NOMO-1 (cell line): ENCODE measurements around the gene PLCL1.

Source experiments
- DNase-seq, 2 experiments: peaks; one replicate each; lab custom pipeline; 2025; ENCODE audit not compliant: unreplicated experiment in 2 of 2; lab: John Stamatoyannopoulos, UW

The PLCL1 gene

DNA sequence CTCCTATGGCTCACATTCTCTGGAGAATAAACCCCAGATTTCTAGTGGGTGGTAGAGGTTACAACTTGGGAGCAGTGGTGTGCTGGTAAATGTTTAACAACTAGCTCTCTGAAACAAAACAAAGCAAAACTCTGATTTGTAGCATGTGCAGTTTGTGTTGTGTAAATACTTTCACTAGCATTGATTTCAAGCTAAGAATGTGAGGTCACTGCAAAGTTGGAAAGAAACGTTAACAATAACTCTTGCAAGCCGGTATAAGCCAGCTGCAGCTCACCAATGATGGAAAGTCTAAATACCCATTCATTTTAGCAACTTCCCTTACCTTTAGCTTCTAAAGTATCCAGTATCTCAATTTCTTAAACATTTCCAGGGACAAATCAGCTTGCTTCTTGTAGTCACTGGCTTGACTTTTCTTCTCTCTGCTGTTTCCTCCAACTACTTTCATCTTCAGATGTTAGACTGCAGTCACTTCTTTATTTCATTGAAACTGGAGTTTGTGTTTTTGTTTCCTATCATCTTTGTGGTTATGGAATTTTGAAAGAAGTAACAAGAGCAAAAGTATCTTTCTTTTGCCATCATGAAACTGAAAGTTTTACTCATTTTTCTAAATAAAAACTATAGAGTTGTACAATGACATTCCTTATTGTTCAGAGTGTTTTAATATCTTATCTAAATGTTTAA, 140.2 kb downstream of the PLCL1 start:
- DNase-seq = no peak

DNA sequence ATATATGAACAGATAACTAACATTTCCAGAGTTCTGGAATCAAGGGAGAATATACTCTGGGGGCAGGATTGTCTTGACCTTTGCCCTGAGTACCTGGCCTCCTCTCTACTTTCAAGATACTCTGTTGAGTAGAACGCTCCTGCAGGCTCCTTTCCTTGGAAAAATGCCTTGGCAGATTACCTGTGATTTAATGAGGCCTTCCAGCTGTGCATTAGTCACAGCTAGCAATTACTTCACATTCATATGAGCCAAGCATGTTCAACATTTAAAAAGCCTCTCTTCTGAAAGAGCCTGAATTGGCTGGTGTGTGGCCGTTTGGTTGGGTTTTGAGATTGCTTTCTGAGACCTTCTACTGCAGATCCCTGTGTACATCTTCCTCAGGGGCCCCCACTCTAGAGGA, 142.2 kb downstream of the PLCL1 start:
- no peak for DNase-seq

DNA sequence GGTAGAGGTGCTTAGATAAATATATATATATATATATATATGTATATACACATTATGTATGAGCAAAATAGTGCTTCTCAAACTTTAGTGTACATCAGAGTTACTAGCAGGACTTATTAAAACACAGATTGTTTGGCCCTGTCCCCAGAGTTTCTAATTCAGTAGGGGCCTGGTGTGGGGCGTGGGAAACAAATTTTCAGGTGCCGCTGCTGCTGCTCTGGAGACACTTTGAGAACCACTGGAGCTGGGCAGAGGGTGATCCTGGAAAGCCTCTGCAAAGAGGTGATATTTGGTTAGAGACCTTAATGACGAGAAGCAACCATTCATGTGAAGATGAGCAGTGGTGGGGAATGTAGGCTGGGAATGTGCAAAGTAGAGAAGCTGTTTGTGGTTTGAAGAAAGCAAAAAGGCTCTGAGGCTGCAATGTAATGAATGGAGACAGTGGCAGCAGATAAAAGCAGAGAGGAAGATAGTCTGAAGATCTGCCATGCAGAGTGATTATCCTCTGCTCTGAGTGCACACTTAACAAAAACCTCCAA, 142.9 kb downstream of the PLCL1 start:
- DNase-seq = no peak

DNA sequence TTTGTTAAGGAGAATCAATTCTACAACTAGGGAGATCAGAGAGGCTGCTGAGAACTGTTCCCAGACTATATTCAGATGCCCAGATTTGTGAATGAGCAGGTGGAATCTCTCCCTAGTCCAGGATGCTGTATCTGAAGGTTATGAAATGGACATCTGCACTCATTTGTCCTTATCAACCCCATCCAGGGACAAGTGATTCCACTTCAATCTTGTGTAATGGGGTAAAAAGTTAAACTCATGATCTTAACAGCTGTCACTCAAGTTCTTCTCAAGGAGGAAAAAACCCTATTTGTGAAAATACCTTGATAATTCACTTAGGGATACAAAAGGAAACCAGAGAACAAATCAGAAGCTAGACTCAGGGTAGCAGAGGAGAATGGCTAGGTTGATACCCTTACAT, 144.8 kb downstream of the PLCL1 start:
- no peak for DNase-seq

DNA sequence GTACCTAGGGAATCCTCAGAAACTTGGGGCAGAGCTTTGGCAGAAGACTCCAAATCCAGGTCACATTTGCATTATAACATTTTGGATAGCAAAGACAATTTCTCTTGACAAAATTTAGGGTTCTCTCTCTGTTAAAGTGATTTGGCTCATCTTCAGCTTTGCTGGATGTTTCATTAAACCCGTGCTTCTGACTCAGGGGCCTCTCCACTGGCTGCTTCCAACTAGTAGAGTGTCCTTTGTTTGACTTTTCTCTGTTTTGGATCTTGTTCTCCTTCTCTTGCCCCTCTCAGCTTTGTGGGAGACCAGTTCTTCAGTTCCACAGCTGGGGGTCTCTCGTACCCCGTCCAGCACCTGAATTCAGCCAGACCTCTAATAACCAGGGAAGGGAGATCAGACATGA, 145.6 kb downstream of the PLCL1 start:
- DNase-seq = no peak

DNA sequence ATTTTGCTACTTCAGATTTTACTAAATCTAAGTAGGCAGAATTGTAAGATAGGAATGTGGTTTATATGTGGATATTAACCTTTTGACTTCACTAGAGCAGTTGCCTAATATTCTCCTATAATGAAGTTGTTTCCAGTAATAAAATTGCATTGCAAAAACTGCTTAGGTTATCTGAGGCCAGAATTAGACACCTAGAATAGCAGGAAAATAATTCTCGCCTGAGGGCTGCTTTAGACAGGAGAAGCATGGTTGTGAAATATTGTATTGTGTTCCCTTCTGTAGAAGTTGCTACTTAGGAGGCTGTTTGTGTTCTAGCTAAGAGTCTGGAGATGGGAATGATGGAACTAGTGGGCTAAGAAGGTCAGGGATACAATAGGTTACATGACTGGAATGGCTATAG, 146.3 kb downstream of the PLCL1 start:
- no peak for DNase-seq

DNA sequence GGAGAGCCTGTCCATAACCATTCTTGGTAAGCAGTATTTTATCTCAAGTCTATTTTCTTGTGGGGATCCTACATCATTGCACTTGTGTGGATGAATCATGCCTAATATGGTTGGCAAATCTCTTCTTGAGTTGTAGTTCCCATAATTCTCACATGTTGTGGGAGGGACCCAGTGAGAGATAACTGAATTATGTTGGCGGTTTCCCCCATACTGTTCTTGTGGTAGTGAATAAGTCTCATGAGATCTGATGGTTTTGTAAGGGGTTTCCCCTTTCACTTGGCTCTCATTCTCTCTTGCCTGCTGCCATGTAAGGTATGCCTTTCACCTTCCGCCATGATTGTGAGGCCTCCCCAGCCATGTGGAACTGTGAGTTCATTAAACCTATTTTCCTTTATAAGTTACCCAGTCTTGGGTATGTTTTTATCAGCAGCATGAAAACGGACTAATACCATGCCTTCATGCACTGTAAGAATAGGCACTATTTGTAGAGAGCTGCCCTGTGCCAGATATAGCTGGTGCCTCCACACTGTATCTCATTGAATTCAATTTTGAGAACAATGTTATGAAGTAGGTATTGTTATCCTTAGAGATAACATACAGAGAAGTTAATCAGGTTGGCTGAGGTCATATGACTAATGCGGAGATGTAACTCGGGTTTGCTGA, 148.3 kb downstream of the PLCL1 start:
- no peak for DNase-seq

DNA sequence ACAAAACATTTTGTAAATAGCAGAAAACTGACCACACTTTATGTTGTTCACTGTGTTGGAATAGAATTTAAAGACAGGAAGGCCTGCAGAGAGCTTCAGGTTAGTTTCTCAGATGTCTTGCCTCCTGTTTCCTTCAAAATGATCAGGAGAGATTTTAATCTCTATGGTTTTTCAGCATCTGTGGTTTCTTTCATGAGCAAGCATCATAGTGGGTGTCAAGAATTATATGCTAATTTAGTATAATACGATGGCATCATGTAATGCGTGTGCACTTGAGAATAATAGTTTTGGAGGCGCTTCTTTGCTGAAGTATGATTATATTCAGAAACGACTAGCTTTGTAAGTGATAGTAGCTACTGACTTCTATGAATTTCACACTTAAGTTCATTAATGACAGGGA, 149.9 kb downstream of the PLCL1 start:
- no peak for DNase-seq

DNA sequence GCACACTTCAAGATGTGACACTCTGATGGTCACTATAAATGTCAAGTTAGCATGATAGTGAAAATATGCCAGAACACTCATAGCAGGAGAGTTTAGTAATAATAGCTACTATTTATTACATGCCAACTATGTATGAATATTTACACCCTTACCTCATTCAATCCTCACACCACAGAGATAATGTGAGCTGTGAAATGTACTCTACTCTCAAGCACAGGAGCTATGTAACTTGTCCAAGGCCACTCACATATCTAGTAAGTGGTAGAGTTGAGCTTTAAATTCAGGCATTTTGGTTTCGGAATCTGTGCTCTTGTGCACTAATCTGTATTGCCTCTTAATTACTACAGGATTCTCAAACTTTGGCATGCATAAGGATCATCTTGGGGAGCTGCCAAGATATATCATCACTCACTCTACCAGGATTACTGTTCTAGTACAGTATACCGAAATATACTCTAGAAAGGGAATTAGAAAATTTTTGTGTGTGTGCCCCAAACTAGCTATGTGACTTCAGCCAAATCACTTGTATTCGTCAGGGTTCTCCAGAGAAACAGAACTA, 154.3 kb downstream of the PLCL1 start:
- DNase-seq = no peak

DNA sequence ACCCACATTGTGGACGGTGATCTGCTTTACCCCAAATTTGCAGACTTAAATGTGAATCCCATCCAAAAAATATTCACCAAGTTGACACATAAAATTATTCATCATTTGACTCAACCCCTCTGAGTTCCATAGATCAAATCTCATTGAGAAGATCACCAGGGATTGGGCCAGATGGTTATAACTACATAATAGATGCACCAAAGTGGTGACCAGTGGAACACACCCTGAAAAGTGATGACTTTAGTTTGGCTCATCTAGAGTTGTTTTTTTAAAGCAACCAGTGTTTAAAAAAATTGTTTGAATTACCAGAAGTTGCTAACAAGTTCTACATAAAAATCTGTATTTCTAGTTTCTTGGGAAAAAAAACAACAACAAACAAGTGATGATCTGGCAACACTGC, 155.0 kb downstream of the PLCL1 start:
- no peak for DNase-seq

DNA sequence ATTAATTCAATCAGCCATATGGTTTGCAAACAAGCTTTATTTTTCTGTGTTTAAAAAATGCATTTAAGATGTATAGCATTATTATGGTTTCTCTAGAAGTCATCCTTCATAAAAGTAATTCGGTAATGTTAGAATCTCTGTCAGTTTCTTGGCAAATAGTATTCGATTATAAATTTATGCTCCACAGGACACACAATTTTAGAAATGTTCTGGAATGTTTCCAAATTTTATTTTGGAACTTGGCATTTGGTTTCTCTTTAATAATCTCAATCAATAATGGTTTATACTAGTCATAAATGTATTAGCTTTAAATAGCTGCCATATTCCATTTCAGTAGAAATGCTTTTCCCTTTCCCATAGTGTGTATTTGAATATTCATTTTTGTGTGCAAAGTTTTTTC, 156.4 kb downstream of the PLCL1 start:
- no peak for DNase-seq

DNA sequence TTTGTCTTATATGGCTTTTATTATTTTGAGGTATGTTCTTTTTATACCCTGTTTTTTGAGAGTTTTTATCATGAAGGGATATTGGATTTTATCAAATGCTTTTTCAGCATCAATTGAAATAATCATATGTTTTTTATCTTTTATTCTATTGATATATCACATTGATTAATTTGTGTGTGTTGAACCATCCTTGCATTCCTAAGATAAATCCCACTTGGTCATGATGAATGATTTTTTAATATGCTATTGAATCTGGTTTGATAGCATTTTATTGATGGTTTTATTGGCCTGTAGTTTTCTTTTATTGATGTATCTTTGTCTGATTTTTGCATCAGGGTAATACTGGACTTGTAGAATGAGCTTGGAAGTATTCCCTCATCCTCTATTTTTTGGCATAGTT, 160.3 kb downstream of the PLCL1 start:
- no peak for DNase-seq

DNA sequence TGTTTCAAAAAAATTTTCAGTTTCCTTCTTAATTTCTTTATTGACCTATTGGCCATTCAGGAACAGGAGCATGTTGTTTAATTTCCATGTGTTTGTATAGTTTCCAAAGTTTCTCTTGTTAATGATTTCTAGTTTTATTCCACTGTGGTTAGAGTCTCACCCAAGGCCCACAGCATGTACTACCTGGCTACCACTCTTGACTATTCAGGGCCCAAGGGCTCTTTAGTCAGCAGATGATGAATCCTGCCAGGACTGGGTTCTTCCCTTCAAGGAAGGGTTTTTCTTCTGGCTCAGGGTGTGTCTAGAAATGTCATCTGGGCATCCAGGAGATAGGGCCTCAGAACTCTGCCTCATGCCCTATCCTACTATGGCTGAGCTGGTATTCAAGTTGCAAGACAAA, 161.4 kb downstream of the PLCL1 start:
- DNase-seq = no peak

DNA sequence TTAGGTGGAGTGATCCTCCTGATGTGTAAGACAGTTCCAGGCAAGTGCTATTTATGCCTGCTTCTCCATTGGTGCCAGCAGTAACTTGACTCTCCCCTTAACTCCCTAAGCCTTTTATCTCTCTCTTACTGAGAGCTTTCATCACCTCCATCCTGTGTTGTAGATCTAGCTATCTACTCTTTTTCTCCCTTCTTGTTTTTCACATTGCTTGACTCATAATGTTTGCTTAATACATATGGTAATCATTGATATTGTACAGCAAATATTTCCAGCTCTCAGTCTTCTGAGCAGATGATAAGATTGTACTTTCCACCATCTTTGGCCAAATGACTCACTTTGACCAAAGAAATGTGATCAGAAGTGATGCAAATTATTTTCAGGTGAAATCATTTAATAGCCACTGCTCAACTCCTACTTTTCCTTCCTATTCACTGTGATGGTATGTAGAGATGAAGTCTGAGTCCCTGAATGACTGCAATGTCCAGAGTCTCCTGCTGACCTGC, 165.0 kb downstream of the PLCL1 start:
- no peak for DNase-seq

DNA sequence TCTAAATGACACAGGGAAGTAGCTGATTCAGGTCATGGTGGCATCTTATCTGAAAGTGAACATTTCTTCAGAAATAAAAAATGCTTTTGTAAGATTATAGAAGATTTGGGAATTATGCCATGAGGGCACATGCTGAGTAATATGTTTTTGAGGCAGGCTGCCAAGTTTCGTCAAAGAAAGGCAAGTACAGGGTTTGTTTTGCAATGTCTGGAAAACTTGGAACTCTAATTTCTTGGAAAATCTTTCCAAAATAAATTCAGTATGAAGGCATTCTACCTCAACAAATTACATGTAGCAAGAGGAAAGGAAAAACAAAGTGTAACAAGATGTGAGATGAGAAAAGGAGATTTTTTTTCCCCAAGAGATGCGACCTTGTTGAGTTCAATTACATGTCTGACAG, 167.7 kb downstream of the PLCL1 start:
- DNase-seq = no peak

DNA sequence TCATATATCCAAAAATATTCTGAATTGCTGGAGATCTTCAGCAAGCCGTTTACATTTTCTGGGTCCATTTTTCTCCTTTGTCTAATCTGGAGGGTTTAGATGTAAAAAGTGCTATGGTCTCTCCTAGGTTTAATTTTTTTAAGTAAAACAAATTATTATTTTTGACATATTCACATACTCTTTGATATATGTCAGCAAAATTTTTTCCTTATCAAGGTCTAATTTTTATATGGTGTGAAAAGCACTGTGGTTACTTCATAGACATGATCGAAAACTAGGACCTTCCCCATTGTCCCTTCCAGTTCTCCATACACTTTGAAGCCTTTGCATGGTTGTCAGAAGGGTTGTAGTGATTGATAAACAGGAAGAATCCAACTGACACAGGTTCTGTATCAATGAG, 168.2 kb downstream of the PLCL1 start:
- DNase-seq = no peak

DNA sequence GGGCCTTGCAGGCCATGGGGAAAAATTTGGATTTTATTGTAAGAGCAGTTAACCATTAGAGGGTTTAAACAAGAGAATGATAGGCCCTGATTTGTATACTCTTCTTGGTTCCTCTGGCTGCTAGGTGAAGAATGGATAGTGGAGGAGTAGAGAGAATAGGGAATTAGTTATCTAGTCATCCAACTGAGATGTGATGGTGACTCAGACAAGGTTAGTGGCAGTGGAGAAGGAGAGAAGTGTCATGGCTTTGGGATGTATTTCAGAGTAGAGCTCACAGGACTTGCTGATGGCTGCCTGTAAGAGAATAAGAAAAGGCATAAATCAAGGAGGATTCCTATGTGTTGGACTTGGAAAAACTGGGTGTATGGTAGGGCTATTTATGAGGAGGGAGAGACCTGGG, 169.4 kb downstream of the PLCL1 start:
- no peak for DNase-seq

DNA sequence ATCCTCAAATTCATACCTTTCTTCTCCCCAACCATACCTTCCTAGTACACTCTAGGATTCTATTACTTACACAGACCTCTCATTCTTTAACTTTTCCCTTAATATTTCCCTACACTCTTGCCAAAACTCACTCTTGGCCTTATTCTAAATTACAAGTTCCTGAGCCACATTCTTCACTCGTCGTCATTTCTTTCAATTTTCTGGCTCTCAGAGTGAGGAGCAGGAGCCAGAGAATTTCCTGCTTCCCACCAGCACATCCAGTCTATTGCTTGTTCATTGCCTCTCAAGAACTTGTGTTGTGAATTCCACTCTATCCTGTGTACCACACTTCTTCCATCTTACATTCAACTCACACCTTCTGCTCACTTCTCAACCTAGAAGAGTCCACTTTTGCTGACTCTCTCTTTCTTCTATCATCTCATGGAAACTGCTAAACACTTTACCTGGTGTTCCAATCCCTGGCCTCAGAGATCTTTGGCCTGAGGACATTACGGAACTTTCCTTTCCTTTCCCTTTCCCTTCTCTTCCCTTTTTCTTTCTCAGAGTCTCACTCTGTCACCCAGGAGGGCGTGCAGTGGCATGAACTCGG, 171.6 kb downstream of the PLCL1 start:
- no peak for DNase-seq

DNA sequence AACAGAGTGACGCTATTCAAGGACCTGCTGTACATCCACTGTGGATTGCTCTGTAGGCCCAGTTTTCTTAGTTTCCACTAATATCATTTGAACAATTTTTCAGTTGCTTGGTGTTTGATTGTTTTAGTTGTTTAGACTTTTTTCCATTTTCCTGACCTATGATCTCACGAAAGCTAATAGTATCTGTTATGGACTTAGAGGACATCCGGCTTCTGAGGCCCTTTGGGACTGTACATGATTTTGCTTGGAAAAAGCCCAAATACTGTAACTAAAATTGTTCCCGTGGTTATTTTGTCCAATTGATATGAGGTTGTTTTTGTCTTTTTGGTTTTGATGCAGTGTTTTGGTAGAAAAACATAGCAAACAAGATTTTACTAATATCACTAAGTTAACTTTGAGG, 174.6 kb downstream of the PLCL1 start:
- DNase-seq = no peak

DNA sequence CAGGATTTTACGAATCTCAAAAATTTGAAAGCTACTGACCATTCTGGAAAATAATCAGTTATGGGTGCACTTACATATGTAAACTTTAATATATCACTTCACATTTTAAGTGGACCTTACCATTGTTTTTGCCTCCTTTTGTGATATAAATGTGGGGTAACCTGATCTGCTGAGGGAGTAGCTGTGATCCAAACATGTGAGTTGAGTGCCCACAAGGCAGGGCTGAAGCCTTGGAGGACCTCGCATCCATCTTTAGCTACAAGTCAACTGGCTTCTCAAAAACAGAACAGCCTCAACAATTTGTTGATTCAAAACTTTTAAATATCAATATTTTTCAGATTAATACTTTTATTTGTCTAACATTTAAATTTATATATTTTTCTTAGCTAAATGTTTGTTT, 178.2 kb downstream of the PLCL1 start:
- DNase-seq = no peak

DNA sequence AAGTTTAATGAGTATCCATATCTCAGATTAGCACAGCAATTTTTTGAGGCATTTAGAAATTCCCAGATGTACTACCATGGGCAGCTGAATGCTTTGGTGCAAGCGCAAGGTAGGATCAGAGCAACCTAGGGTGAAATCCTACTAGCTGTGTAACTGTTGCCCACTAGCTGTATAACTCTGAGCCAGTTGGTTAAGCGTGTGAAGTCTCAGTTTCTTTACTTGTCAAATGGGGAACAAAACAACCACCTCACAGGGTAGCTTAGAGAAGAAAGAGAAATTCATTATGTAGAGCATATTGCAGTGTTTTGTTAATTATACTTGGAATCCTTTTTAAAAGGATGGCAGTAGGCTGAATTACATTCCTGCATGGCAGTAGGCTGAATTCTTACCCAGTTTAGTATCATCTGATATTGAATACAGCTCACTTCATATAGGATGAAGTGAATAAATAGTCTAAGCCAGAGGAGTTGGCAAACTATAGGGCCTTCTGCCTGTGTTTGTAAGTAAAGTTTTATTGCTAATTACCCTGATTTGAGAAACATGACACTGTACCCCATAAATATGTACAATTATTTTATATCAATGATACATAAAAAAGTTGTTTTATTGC, 180.7 kb downstream of the PLCL1 start:
- DNase-seq = no peak
